ENCODE measurements around the gene CAND2.

CAND2 gene

DNA sequence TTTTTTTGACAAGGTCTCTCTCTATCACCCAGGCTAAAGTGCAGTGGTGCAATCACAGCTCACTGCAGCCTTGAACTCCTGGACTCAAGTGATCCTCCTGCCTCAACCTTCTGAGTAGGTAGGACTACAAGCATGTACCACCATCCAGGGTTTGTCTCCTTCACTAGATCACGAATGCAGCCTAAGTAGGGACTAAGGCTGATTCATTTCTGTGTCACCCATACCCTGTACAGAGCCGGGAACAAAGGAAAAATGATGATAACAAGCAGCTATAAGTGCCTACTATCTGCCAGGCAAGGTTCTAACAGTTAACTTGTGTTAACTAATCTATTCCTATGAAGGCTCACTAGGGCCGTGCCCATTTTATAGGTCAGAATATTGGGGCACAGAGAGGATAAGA lies 44.4 kb upstream of the CAND2 start:
- Histone ChIP-seq H3K27ac (no peak overlapping the region), H3K27me3 (ENCODE audit: insufficient read depth, low read depth, severe bottlenecking) (no peaks in the 10 kb centered on the region), H3K4me3 (ENCODE audit: low read depth, low read length) (no peak overlapping the region), H3K36me3 (no peaks in the 10 kb centered on the region), H3K9me3 (ENCODE audit: severe bottlenecking) (no peaks in the 10 kb centered on the region)
- TF ChIP-seq, protein P1, sequence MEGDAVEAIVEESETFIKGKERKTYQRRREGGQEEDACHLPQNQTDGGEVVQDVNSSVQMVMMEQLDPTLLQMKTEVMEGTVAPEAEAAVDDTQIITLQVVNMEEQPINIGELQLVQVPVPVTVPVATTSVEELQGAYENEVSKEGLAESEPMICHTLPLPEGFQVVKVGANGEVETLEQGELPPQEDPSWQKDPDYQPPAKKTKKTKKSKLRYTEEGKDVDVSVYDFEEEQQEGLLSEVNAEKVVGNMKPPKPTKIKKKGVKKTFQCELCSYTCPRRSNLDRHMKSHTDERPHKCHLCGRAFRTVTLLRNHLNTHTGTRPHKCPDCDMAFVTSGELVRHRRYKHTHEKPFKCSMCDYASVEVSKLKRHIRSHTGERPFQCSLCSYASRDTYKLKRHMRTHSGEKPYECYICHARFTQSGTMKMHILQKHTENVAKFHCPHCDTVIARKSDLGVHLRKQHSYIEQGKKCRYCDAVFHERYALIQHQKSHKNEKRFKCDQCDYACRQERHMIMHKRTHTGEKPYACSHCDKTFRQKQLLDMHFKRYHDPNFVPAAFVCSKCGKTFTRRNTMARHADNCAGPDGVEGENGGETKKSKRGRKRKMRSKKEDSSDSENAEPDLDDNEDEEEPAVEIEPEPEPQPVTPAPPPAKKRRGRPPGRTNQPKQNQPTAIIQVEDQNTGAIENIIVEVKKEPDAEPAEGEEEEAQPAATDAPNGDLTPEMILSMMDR (IDR thresholded peaks at IDR 0.05; ENCODE audit: low read depth, low read length), result no peak
- DNase-seq, result no peak

DNA sequence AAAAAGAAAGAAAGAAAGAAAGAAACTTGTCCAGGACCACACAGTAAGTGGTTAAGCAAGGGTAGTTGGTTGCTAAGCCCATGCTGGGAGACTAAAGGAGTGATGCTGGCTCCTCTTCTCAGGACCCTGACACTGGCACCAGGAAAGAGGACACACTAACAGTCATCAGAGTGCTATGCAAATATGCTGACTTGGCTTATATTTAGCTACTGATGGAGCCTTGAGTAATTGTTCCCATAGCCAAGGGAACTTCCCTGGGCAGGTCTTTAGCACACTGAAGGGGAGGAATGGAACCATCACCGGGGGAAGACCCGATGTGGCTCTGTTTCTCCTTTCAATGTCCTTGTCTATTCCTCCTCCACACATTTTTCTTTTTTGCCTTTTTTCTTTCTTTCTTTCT lies 43.7 kb upstream of the CAND2 start:
- TF ChIP-seq, protein P1 (IDR thresholded peaks at IDR 0.05; ENCODE audit: low read depth, low read length), result no peak
- Histone ChIP-seq H3K4me3 (ENCODE audit: low read depth, low read length) (no peak overlapping the region), H3K36me3 (no peaks in the 10 kb centered on the region), H3K27ac (no peak overlapping the region), H3K27me3 (ENCODE audit: insufficient read depth, low read depth, severe bottlenecking) (no peaks in the 10 kb centered on the region), H3K9me3 (ENCODE audit: severe bottlenecking) (no peaks in the 10 kb centered on the region)
- no peak for DNase-seq

DNA sequence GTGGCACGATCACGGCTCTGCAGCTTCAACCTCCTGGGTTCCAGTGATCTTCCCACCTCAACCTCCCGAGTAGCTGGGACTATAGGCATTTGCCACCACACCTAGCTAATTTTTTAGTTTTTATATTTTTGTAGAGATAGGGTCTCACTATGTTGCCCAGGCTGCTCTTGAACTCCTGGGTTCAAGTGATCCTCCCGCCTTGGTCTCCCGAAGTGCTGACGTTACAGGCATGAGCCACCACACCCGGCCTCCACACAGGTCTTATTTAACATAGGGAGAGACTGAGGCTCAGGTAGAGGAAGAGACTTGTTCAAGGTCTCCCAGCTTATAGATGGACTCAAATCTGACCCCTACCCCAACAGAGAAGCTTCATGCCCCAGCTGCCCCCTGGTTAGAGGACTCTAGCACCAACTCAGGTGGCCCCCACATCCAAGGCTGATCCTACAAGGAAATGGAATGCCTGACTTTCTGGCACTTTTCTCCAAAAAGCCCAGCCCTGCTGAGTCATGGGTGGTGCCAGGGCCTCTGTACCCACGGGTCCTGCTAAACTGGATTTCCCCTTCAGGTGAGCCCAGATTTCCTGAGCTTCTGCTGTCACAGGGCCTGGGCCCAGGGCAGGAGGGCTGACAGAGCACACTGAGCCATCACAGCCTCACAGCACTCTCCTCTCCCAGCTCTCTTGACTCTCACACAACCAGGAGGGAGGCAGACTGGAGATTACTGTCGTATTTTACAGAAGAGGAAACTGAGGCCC lies 43.0 kb upstream of the CAND2 start:
- no peaks in the 10 kb centered on the region for H3K36me3 ChIP-seq
- H3K9me3 ChIP-seq (ENCODE audit: severe bottlenecking), result no peaks in the 10 kb centered on the region
- no peak overlapping the region for H3K4me3 ChIP-seq (ENCODE audit: low read depth, low read length)
- no peak overlapping the region for H3K27ac ChIP-seq
- no peak for DNase-seq
- H3K27me3 ChIP-seq (ENCODE audit: insufficient read depth, low read depth, severe bottlenecking), result no peaks in the 10 kb centered on the region
- TF ChIP-seq, protein P1 (IDR thresholded peaks at IDR 0.05; ENCODE audit: low read depth, low read length), result no peak

DNA sequence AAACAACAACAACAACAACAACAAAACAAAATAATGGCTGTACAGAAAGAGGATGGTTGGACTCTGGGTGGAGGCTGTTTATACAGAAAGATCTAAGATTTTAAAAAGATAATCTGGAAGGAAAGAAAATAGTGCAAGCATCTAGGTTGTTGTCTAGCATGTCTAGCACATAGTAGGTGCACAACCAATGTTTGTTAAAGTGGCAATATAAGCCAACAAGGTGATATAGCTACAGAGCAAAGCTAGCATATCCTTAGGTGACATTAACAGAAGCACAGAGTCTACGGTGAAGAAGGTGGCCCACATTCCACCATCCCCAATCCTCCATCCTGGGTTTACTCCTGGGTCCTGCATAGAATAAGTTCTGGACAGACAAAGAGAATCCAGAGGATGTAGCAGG lies 42.2 kb upstream of the CAND2 start:
- no peak overlapping the region for H3K27ac ChIP-seq
- TF ChIP-seq, protein P1 (IDR thresholded peaks at IDR 0.05; ENCODE audit: low read depth, low read length), result no peak

DNA sequence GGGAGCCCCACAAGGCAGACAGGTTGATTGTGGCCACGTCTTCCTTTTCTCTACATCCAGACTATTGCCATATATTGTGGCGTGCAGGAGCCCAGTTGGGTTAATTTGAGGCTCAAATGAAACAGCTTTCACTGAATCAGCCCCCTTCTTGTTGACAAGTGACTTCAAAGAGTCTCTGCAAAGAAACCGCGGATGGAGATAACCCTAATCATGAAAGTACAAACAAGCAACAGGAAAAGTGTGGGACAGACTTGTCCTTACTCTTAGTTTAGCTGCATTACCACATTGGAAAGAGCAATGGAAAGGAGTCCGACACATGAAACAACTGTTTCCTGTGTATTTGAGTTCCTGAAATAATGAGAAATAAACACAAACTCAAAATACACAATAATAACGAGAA lies 40.7 kb upstream of the CAND2 start:
- H3K4me3 ChIP-seq (ENCODE audit: low read depth, low read length), result no peak overlapping the region
- no peaks in the 10 kb centered on the region for H3K27me3 ChIP-seq (ENCODE audit: insufficient read depth, low read depth, severe bottlenecking)
- no peak for DNase-seq
- TF ChIP-seq, protein P1 (IDR thresholded peaks at IDR 0.05; ENCODE audit: low read depth, low read length), result no peak
- H3K27ac ChIP-seq, result no peak overlapping the region
- H3K9me3 ChIP-seq (ENCODE audit: severe bottlenecking), result no peaks in the 10 kb centered on the region
- no peaks in the 10 kb centered on the region for H3K36me3 ChIP-seq

More for the DNA sequence above, 42.2 kb upstream of the CAND2 start:
- no peaks in the 10 kb centered on the region for H3K27me3 ChIP-seq (ENCODE audit: insufficient read depth, low read depth, severe bottlenecking)
- no peaks in the 10 kb centered on the region for H3K36me3 ChIP-seq
- H3K9me3 ChIP-seq (ENCODE audit: severe bottlenecking), result no peaks in the 10 kb centered on the region
- H3K4me3 ChIP-seq (ENCODE audit: low read depth, low read length), result no peak overlapping the region
- DNase-seq, result no peak

DNA sequence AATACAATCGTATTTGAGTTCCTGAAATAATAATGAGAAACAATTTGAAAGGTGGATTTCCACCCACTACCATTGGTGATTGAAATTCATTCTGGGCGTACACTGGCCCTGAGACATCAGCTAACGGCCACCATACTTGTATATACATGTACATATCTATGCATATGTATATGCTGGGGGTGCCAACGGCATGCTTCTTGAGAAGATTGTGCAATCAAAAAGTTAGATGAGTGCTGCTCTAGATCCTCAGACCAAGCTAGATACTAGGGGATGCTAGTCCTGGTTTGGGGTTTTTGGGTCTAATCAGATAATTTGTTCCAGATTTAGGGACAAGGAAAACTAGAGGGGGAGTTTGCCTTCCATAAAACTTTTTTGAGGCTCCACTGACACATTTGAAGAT lies 40.3 kb upstream of the CAND2 start:
- no peaks in the 10 kb centered on the region for H3K27me3 ChIP-seq (ENCODE audit: insufficient read depth, low read depth, severe bottlenecking)
- no peak for DNase-seq
- H3K27ac ChIP-seq, result no peak overlapping the region
- H3K9me3 ChIP-seq (ENCODE audit: severe bottlenecking), result no peaks in the 10 kb centered on the region
- TF ChIP-seq, protein P1 (IDR thresholded peaks at IDR 0.05; ENCODE audit: low read depth, low read length), result no peak
- no peaks in the 10 kb centered on the region for H3K36me3 ChIP-seq
- no peak overlapping the region for H3K4me3 ChIP-seq (ENCODE audit: low read depth, low read length)
